SU-DHL-6 (cell line): Measurements from ENCODE around the gene EPB41L5.

Source experiments
- H2AFZ ChIP-seq: fragments of 200-600 bp; sonication (generic); 2 replicates; pipeline ENCODE4 v1.6.1; 2014; ENCODE audit warnings: low read depth, mild to moderate bottlenecking, moderate library complexity, mixed read lengths, antibody characterized with exemption, low read length; ENCODE audit not compliant: severe bottlenecking
- H3F3A ChIP-seq: fragments of 200-600 bp; shearing (Covaris generic); 2 replicates; pipeline ENCODE4 v1.6.0; 2016; ENCODE audit warnings: antibody characterized with exemption, mild to moderate bottlenecking; ENCODE audit not compliant: insufficient read depth
- H3K27ac ChIP-seq: fragments of 200-600 bp; sonication (generic); 2 replicates; pipeline ENCODE4 v1.5.1; 2016; ENCODE audit warnings: low read depth, mild to moderate bottlenecking, low read length, moderate library complexity, mixed read lengths
- H3K27me3 ChIP-seq: fragments of 200-600 bp; sonication (generic), shearing (Covaris generic); 2 replicates; pipeline ENCODE4 v1.6.0; 2014; ENCODE audit warnings: mild to moderate bottlenecking, low read length
- H3K36me3 ChIP-seq: fragments of 200-600 bp; sonication (generic); 2 replicates; pipeline ENCODE4 v1.6.1; 2014; ENCODE audit warnings: mild to moderate bottlenecking, low read length, mixed read lengths
- H3K4me2 ChIP-seq: fragments of 300-600, 200-600 bp; shearing (Covaris generic), sonication (generic); 2 replicates; pipeline ENCODE4 v1.6.0; 2014; ENCODE audit warnings: low read length, low read depth, mild to moderate bottlenecking; ENCODE audit not compliant: poor library complexity, severe bottlenecking
- H3K4me3 ChIP-seq: fragments of 200-600 bp; sonication (generic); 2 replicates; pipeline ENCODE4 v1.5.1; 2014; ENCODE audit warnings: antibody characterized with exemption, low read length, mild to moderate bottlenecking, mixed read lengths; ENCODE audit not compliant: insufficient read depth, poor library complexity, severe bottlenecking
- H3K79me2 ChIP-seq: fragments of 200-600 bp; sonication (generic); 2 replicates; pipeline ENCODE4 v1.6.1; 2014; ENCODE audit warnings: mild to moderate bottlenecking, low read length, moderate library complexity; ENCODE audit not compliant: insufficient read depth
- H3K9ac ChIP-seq: fragments of 200-600 bp; sonication (generic); 2 replicates; pipeline ENCODE4 v1.7.0; 2014; ENCODE audit warnings: mild to moderate bottlenecking, low read length
- H3K9me2 ChIP-seq: fragments of 200-600 bp; sonication (generic); replicated peaks from 2 replicates; pipeline ENCODE4 v1.6.1; 2014; ENCODE audit warnings: low read length; ENCODE audit not compliant: insufficient read depth
- H3K9me3 ChIP-seq: fragments of 200-600 bp; sonication (generic); 2 replicates; pipeline ENCODE4 v1.6.1; 2014; ENCODE audit warnings: low read length, mixed read lengths; ENCODE audit not compliant: insufficient read depth
- H4K20me1 ChIP-seq: fragments of 200-600 bp; sonication (generic); 2 replicates; pipeline ENCODE4 v1.6.1; 2014; ENCODE audit warnings: low read depth, mild to moderate bottlenecking, antibody characterized with exemption, low read length, moderate library complexity, mixed read lengths
- CTCF ChIP-seq: fragments of 200-600 bp; sonication (generic); IDR thresholded peaks from one replicate; pipeline ENCODE4 v1.5.1; 2017; ENCODE audit warnings: antibody characterized with exemption, mild to moderate bottlenecking, low read length, moderate library complexity; ENCODE audit not compliant: insufficient read depth, poor library complexity, severe bottlenecking
- EZH2phosphoT487 ChIP-seq: fragments of 200-600 bp; sonication (generic), shearing (Covaris generic); conservative IDR thresholded peaks from 2 replicates; pipeline ENCODE4 v1.6.1; 2018; ENCODE audit warnings: mild to moderate bottlenecking, antibody characterized with exemption, low read length, moderate library complexity, mixed read lengths

The EPB41L5 gene

GRCh38 chr2:120128216-120128615 is 115.3 kb downstream of the EPB41L5 start:
- Histone ChIP-seq H3K36me3 (no peaks in the 10 kb centered on the region), H3K27ac (no peak overlapping the region), H3K9ac (no peak overlapping the region), H4K20me1 (no peaks in the 10 kb centered on the region), H3K9me2 (no peaks in the 10 kb centered on the region), H3K9me3 (no peaks in the 10 kb centered on the region), H3K4me2 (no peak overlapping the region), H3K4me3 (no peak overlapping the region), H3K79me2 (no peaks in the 10 kb centered on the region), H3K27me3 (no peaks in the 10 kb centered on the region), H3F3A (no peaks in the 10 kb centered on the region), H2AFZ (no peak overlapping the region)
- TF ChIP-seq CTCF (no peak), EZH2phosphoT487 (no peak)

GRCh38 chr2:120132190-120132589 is 119.3 kb downstream of the EPB41L5 start:
- H3F3A ChIP-seq, result no peaks in the 10 kb centered on the region
- no peaks in the 10 kb centered on the region for H4K20me1 ChIP-seq
- no peak overlapping the region for H3K27ac ChIP-seq
- no peak overlapping the region for H3K4me3 ChIP-seq
- H3K36me3 ChIP-seq, result no peaks in the 10 kb centered on the region
- no peak for TF ChIP-seq CTCF
- TF ChIP-seq EZH2phosphoT487, result no peak
- H3K4me2 ChIP-seq, result no peak overlapping the region
- no peaks in the 10 kb centered on the region for H3K9me3 ChIP-seq
- no peak overlapping the region for H2AFZ ChIP-seq
- H3K27me3 ChIP-seq, result no peaks in the 10 kb centered on the region
- H3K9ac ChIP-seq, result no peak overlapping the region
- H3K79me2 ChIP-seq, result no peaks in the 10 kb centered on the region
- no peaks in the 10 kb centered on the region for H3K9me2 ChIP-seq

GRCh38 chr2:120132691-120133090 is 119.8 kb downstream of the EPB41L5 start:
- no peaks in the 10 kb centered on the region for H3K9me3 ChIP-seq
- no peak overlapping the region for H2AFZ ChIP-seq
- no peaks in the 10 kb centered on the region for H3F3A ChIP-seq
- no peaks in the 10 kb centered on the region for H3K79me2 ChIP-seq
- no peak overlapping the region for H3K9ac ChIP-seq
- TF ChIP-seq CTCF (no peak), EZH2phosphoT487 (no peak)
- no peaks in the 10 kb centered on the region for H4K20me1 ChIP-seq
- H3K27ac ChIP-seq, result no peak overlapping the region
- no peaks in the 10 kb centered on the region for H3K36me3 ChIP-seq
- no peak overlapping the region for H3K4me3 ChIP-seq
- no peaks in the 10 kb centered on the region for H3K27me3 ChIP-seq
- H3K9me2 ChIP-seq, result no peaks in the 10 kb centered on the region
- no peak overlapping the region for H3K4me2 ChIP-seq
